ENCODE data around the gene S100A9. TPM values are rescaled to one million over a fixed set of nuclear protein-coding genes. Genes with fewer than 3 reads are reported as not detected.

Gene S100A9
- total and polyA plus RNA-seq, 2 of the 8 experiments (the other 6 are each of a cell fraction or from before 2014, with no cell fraction given): not detected

DNA sequence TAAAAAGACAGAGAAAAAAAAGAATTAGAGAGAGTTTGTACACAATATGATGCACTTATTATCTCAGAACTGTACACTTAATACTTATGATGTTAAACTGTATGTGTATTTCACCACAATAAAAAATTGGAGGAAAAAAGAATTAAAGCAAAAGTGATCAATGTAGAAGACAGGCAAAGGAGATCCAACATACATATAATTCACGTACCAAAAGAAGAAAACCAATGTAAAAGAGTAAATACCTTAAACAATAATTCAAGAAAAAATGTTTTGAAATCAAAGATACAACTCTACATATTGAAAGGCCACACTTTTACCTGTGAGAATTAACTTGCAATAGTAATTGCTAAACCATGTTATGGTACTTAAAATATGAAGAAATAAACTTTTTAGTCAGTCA, 35.1 kb upstream of the S100A9 start (continued):
- TF ChIP-seq CHD7 (IDR thresholded peaks at IDR 0.05; ENCODE audit: insufficient replicate concordance, low read length) (no peak), SP4 (IDR thresholded peaks at IDR 0.05; ENCODE audit: low read length) (no peak), CHD1 (IDR thresholded peaks at IDR 0.05; ENCODE audit: low read depth, low read length) (no peak), POLR2AphosphoS5 (IDR thresholded peaks at IDR 0.05; ENCODE audit: low read depth, low read length) (no peak), ZNF274 (IDR thresholded peaks at IDR 0.05; ENCODE audit: borderline replicate concordance, extremely low read depth, low read length) (no peak), ASH2L (IDR thresholded peaks at IDR 0.05; ENCODE audit: low read length) (no peak), SRF (IDR thresholded peaks at IDR 0.05; ENCODE audit: low read depth, low read length) (no peak), EZH2 (IDR thresholded peaks at IDR 0.05; ENCODE audit: low read depth, low read length, severe bottlenecking) (no peak), SP1 (IDR thresholded peaks at IDR 0.05; ENCODE audit: low read depth, low read length) (no peak), KDM1A (IDR thresholded peaks at IDR 0.05; ENCODE audit: borderline replicate concordance, low read length) (no peak)
